GM21717 (cell line): ENCODE results near the gene THPO.
"Not testable (repeated sequence)": the region's sequence is repeated elsewhere in the genome, so short reads cannot be mapped to it uniquely, and the experiment has no call there.

Experiments
- ATAC-seq: cut with Tn5 transposase; IDR thresholded peaks from one replicate; pipeline ENCODE4 v1.9.1; 2021; ENCODE audit warnings: mild to moderate bottlenecking, moderate library complexity; ENCODE audit not compliant: unreplicated experiment

THPO gene

DNA sequence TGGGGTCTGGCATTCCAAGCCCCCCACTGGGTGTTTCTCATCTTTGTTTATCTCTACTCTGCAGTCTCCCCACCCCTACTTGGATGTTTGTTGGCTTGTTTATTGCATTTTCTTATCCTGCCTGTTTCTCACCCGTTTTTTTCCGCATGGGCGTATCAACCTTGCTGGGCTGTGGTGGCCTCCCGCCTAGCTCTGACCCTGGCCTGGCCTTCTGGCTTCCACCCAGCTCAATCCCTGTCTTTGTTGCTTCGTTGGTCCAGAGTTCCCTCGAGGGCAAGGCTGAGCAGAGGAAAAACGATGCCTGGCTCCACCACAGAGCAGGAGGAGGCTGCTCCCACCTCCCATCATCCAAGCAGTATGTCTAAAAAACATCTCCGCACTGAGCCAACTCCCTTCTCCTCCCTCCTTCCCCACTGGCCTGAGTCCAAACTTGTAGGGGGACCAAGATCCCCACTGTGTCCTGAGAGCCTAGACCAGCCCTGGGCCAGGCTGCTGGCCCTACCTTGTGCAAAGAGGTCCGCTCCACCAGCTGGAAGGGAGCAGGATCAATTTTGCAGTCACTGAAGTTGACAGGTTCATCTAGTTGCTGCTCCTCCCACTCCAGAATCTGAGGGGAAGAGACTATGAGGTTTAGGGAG is 26.4 kb downstream of the THPO start:
- no peak for ATAC-seq

- ATAC-seq: no peak
These were observed 27.4 kb downstream of the THPO start for GRCh38 chr3:184350618-184351017.

GRCh38 chr3:184349563-184350470 is 28.2 kb downstream of the THPO start:
- no peak for ATAC-seq

GRCh38 chr3:184348057-184348382 is 30.0 kb downstream of the THPO start:
- no peak for ATAC-seq

- no peak for ATAC-seq
These were observed 30.5 kb downstream of the THPO start for GRCh38 chr3:184347321-184348056.

DNA sequence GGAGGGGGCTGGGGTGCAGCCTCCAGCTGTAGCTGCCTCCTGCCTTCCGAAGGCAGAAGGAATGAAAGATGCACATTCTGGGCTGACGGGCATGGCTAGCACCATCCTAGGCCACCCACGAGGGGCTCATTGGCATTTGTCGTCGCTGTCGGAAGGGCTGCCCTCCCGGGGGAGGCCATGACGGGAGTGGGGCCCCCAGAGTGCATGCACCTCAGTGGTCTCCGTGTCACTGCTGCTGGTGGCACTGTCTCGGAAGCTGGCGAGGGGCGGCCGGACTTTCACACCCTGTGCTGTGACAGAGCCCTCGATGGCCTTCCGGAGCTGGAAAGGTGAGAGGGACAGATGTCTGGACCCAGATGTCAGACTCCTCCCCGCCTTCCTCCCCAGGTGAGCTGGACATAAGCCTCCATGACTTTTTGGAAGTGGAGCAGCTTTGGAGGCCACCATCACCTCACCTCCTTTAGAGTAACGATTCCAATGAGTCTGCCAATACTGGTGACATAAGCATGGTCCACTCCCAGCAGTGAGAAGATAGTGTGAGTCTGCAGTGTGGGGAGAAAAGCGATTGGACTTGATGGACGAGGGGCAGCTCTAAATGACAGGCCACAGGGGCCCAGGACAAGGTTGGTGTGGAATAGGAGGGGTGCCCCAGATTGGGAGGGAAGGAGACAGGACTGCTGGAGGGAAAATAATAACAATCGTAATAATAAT is 31.4 kb downstream of the THPO start:
- ATAC-seq: no peak

GRCh38 chr3:184345317-184346144 is 32.5 kb downstream of the THPO start:
- ATAC-seq: no peak

DNA sequence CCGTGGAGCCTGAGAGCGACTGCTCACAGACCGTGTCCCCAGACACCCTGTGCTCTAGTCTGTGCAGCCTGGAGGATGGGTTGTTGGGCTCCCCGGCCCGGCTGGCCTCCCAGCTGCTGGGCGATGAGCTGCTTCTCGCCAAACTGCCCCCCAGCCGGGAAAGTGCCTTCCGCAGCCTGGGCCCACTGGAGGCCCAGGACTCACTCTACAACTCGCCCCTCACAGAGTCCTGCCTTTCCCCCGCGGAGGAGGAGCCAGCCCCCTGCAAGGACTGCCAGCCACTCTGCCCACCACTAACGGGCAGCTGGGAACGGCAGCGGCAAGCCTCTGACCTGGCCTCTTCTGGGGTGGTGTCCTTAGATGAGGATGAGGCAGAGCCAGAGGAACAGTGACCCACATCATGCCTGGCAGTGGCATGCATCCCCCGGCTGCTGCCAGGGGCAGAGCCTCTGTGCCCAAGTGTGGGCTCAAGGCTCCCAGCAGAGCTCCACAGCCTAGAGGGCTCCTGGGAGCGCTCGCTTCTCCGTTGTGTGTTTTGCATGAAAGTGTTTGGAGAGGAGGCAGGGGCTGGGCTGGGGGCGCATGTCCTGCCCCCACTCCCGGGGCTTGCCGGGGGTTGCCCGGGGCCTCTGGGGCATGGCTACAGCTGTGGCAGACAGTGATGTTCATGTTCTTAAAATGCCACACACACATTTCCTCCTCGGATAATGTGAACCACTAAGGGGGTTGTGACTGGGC is 33.3 kb downstream of the THPO start:
- ATAC-seq: no peak

- no peak for ATAC-seq
These were observed 34.7 kb downstream of the THPO start for GRCh38 chr3:184343200-184343876.

GRCh38 chr3:184341925-184342324 is 36.1 kb downstream of the THPO start:
- no peak for ATAC-seq

GRCh38 chr3:184339451-184340135 is 38.4 kb downstream of the THPO start:
- not testable (repeated sequence) for ATAC-seq

DNA sequence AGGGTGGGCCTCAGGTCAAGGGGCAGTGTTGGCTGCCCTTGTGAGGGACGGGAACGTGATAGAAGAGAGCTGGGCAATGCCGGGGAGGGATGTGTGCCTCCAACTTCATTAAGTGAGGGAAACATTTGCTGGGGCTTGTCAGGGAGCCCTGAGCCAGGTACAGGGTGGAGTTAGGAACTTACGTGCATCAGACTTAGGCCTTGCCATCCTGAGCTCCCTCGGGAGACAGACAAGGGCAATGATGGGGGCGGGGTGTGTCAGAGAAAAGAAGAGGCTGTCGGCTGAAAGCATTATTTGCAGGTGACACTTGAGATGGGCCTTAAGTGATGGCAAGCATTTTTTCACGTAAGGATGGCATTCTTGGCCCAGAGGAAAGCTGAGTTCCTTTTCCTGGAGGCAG is 39.0 kb downstream of the THPO start:
- ATAC-seq: no peak

- no peak for ATAC-seq
These were observed 39.5 kb downstream of the THPO start for GRCh38 chr3:184338511-184338945.

- ATAC-seq: no peak
These were observed 40.0 kb downstream of the THPO start for GRCh38 chr3:184337981-184338380.

DNA sequence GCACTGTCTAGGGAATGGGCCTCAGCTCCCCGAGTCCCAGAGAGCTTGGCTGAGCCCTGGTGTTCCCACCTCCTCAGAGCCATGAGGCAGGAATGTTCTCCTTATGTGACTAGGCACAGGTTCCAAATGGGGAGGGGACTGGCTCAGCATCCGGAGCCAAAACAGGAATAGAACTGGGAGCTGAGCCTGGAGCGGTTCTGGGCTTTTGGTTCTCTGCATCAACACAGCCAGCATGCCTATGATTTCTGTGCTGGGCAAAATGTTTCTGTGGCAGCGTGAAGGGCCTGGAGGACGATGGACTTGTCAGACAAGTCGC is 40.6 kb downstream of the THPO start, which contains the start of gene FAM131A:
Gene FAM131A, plus strand, starts transcription at position 202 of the 316 bp plus-strand sequence. Its CDS starts 31 bp downstream, at position 233.
- no peak for ATAC-seq

DNA sequence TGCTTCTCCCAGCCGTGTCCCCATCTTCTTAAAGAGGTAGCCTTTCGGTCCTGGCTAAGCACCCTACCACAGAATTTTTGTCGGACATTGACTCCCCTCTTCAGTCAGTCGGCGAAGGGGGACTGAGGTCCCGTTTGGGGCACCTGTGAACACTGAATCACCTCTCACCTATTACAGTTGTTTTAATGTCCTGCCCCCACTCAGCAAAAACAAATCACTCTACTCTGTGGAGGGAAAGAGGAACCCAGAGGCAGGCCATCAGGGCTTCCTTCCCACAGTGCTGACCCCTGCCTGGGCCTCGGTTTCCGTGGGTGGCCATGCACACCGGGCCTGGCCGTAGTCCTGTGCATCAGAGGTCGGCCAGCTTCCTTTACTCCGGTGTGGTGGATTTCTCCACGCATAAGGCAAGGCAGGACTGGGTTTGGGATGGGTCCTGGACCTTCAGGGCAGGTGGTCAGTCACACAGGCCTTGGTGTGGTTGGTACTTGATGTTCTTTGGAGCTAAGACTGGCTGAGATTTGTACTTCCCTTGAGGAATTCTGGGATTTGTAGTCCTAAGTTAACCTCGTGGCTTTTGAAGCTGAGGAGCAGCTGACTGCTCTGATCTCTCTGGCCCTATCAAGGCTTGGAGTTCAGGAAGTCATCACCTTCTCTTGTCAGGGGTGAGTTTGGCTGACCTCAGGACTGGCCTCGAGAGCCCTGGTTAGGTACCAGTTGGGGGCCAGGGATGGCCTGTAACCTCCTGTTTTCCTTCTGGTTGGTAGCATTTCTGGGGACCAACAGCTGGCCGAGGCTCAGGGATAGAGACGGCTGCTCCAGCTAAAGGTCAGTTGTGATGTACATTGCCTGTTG is 41.2 kb downstream of the THPO start:
- no peak for ATAC-seq
